GM10266 (cell line): ENCODE results near the gene MTUS2.

Experiments
- DNase-seq: peaks from one replicate; pipeline ENCODE4 v3.0.0; 2012; ENCODE audit errors: extremely low spot score
- CTCF ChIP-seq: IDR thresholded peaks from 2 replicates; pipeline ENCODE4 v1.5.1; 2012; ENCODE audit warnings: mild to moderate bottlenecking, low read depth; ENCODE audit not compliant: control insufficient read depth, insufficient read depth; ENCODE audit errors: missing control alignments

MTUS2 gene

DNA sequence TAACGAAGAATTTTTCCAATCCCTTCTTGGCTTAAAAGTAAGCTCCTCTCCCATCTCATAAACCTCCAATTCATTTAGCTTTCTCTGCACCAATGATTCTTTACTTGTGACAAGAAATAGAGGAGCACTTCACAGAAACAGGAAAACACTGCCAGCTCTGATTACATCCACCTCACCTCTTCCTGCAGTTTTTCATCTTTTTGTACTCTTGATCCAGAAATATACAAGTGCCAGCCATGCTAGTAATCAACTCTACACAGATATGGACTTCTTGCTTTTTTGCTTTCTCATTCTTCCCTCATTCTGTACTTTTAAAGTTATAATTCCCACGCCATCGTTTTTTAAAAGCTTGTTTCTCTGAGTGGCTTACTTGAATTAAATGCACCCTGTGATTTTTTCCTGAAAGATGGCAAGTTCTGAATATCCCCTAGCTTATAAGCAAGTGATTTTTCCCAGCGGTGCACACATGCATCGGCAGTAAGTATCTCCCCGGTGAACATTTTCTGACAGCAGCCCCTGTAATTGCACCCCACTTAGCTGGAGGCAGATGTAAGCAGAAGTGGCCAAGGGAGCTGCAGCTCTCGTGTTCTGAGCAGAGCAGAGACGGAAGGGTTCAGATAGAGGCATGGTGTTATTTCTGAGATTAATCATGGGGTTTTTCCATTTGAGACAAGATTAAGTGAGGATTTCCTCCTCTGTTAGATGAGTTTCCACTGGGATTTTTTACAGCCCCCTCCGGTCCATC lies 434.7 kb downstream of the MTUS2 start:
- no peak for TF ChIP-seq CTCF
- no peak for DNase-seq

DNA sequence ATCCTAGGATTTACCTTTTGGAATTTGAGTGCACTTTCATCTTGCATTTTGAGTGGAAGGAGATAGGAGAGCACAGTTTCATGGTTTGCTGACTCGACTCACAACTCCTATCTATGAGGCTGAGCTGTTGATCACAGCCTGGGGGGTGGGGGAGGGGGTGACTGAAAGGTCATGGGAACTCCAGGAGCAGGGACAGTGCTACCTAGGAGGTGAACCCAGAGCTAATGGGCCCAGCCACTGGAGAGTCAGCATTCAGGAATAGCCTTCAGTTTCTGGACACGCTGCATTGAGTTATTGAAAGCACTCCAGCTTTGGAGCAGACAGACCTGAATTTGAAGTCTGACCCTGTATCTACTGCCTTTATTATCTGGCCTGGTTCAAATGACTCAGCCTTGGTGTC lies 435.4 kb downstream of the MTUS2 start:
- DNase-seq, result no peak
- no peak for TF ChIP-seq CTCF

GRCh38 chr13:29260684-29261083 lies 440.5 kb downstream of the MTUS2 start:
- no peak for TF ChIP-seq CTCF
- DNase-seq, result no peak

DNA sequence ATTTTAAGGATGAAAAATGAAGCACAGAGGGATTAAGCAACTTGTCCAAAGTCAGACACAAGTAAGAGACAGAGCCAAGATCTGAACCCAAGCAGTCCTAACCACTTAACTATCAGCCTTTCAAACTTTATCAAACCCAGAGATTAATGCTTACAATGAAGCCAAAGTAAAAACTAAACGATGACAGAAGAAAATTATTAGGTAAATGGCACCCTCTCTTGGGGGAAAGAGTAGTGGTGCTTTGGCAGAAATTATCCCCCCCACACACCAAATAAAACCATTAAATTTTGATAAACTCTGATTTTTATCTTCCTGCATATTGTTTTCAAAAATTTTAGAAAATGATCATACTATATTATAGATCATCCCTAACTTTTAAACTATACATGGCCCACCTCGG lies 446.1 kb downstream of the MTUS2 start:
- peak; percentile 4 for TF ChIP-seq CTCF
- DNase-seq, result no peak

DNA sequence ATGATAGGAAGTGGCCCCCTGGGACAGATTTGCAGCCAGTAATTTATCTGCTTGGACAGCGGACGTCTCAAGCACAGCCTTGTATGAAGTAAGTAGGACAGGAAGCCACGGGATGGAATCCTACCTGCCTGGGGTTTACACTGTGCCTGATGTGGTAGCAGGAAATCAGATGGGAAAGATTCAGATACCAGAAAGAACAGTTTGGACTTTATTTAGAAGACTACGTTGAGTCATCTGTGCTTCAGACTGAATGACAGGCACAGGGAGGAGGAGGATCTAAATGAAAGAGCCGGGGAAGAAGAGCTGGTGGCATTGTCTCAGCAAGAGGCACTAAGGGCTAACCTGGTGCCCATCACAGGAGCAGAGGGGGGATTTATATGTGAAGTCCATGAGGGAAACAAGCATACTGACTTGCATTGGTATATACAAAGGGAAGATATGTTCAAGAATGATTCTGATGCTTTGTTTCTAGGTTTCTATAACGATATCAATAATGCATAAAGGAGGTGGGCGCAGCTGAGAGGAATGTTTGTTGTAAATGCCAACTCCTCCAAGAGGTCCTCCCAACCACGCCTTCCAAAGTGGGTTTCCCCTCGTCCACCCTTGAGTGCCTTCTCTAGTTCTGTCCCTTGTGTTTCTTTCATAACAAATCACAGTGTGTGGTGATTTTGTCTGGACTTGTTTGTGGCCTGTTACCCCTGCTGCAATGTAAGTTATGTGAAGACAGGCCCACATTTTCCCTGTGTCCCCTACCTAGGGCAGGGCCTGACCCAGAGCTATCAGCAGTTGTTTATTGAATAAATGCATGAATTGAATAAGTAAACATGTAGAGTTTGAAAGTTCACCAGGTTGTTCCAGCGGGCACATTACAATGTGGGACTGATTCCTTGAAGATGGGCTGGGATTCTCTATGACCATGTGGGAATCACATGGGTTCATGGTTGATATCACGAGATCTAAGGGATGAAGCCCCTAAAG lies 446.9 kb downstream of the MTUS2 start:
- no peak for TF ChIP-seq CTCF
- no peak for DNase-seq

DNA sequence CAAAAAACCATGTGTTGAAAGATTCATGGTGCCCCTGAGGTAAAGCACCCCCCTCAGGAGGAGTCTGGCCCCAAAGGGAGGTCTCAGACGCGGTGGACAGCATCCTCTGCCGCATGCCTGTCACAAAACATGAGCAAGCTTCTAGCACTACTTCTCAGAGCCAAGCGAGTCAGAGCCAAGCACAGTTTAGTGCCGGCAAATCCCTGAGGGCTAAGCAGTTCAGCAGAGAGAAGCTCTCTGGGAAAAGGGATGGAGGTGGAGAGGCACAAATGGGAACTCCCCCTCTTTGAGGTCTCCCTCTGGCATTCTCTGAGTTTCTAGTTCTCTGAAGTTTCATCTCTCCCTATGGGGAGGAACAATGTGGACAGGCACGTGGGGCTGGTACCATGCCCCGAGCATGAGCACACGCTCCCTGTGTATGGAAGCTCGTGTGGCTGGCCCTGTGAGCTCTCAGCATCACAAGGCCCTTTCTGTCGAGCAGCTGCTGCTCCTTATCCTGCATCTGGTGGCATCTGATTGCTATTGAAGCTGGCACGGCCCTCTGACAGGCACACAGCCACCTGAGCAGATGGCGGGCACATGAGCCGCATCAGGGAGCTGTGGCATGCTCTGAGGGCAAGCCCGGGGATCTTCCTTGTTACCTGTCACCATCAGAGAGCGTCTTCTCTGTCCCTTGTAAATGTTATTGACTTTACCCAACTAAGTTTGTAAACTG lies 450.3 kb downstream of the MTUS2 start:
- DNase-seq, result no peak
- no peak for TF ChIP-seq CTCF
